Bladder microvascular endothelial cell (primary cell): ENCODE measurements around the gene ROGDI. TPM values are rescaled to one million over a fixed set of nuclear protein-coding genes. Genes with fewer than 3 reads are reported as not detected.

Experiments
- total RNA-seq: library from RNA; depleted of rRNA; stranded (reverse); fragments of >200 nt; gene quantifications from 2 replicates; pipeline ENCODE4 v1.2.3, GENCODE V29; 2014

The ROGDI gene
- 9.7 and 20.9 TPM in 2 replicates for total RNA-seq

DNA sequence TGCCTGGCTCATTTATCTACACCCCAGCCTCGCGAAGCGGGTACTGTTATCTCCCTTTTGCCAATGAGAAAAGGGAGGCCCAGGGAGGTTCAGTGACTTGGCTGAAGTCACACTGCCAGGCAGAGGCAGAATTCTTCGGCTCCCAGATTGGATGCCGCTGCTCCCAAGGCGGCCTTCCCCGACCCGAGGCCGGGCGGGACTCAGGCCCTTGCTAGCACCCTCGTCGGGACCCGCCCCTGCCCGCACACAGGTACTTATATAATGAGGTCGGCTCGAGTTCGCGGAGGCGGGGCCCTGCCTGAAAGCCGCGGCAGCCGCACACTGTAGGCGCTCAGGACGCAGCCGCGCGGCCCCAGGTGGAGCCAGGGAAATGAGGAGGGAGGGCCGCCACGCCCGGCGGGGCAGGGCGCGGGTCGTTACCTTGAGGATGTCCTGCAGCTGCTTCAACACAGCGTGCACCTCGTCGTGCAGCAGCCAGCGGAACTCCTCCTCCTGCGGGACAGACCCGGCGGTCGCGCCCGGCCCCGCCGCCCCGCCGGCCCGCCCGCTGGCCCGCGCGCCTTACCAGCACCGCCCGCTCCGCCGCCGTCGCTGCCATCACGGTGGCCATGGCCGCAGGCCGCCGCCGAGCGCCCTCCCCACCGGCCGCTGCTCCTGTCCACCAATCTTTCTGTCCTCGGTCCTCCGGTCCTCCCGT lies at the start of gene ROGDI:
Gene ROGDI, minus strand, starts transcription at position 672 of the 697 bp plus-strand sequence. Its CDS starts 62 bp downstream, at position 610.

GRCh38 chr16:4846901-4847773 lies 44.7 kb upstream of the ROGDI start, which contains the start of the genes GLYR1 and UBN1:
TSS of gene GLYR1 (minus strand) at chr16:4847288. CDS start at chr16:4847265, 23 bp downstream.
TSS of gene UBN1 (plus strand) at chr16:4847481. CDS start at chr16:4852918, 5,437 bp downstream.

GRCh38 chr16:4795181-4795827 lies 7.1 kb downstream of the ROGDI start, which contains the start of gene SMIM22:
TSS of gene SMIM22 (plus strand) at chr16:4795369. CDS start at chr16:4795735, 366 bp downstream.

GRCh38 chr16:4787627-4788482 lies 14.6 kb downstream of the ROGDI start, which contains the start of gene SEPTIN12:
TSS of gene SEPTIN12 (minus strand) at chr16:4788345. CDS start at chr16:4787645, 700 bp downstream.

DNA sequence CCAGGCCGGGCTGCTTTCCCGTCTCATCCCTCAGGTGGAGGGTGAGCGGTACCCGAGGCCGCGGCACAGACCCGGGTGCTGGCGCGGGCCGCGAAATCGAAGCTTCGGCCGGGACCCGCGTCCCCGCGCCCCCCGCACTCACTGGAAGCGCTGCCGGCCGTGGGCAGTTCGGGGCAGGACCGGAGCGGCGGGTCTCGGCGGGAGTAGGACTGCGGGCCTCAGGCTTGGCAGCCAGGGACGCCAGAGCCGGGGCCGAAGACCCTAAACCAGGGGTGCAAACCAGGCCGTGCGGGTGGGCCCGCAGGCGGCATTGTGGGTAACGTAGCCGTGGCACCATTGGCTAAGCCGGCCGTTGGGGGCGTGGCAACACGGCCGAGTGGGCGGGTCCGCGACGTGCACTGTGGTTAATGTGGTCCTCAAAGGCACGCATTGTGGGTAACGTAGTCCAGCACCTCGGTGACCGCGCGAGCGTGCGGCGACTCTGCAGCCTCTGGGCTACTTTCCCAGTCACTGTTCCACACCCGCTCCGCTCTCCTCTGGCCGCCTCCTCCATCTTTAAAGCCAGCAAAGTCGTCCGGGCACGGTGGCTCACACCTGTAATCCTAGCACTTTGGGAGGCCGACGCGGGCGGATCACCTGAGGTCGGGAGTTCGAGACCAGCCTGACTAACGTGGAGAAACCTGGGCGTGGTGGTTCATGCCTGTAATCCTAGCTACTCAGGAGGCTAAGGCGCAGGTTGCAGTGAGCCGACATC lies 35.4 kb downstream of the ROGDI start, which contains the start of gene ZNF500:
Gene ZNF500, minus strand, starts transcription at position 288 of the 754 bp plus-strand sequence. CDS start 1,184 bp downstream, outside the sequence.

Other genes with a start within 250 kb of the ROGDI start
- gene C16orf96, start 246.3 kb downstream of the ROGDI start, total RNA-seq = under 0.01 TPM in 1 of 2 replicates, not detected in the other
- gene UBALD1, start 187.7 kb downstream of the ROGDI start, total RNA-seq = 1.8 and 7.4 TPM in 2 replicates
- 13.4 and 40.2 TPM in 2 replicates for gene MGRN1, start 177.8 kb downstream of the ROGDI start, total RNA-seq
- gene NUDT16L1, start 109.1 kb downstream of the ROGDI start, total RNA-seq = 24.1 and 34.1 TPM in 2 replicates
- gene ANKS3, start 68.4 kb downstream of the ROGDI start, total RNA-seq = 10.8 and 27.1 TPM in 2 replicates
- gene DNAAF8, start 68.1 kb downstream of the ROGDI start, total RNA-seq = 0.25 and 0.32 TPM in 2 replicates
- gene ZNF500, start 35.5 kb downstream of the ROGDI start, total RNA-seq = 5.0 and 6.5 TPM in 2 replicates
- 0.06 TPM in 1 of 2 replicates, not detected in the other for gene SEPTIN12, start 14.3 kb downstream of the ROGDI start, total RNA-seq
- gene SMIM22, start 7.3 kb downstream of the ROGDI start, total RNA-seq = not detected in 2 replicates
- 41.9 and 98.2 TPM in 2 replicates for gene GLYR1, start 44.7 kb upstream of the ROGDI start, total RNA-seq
- 18.6 and 37.6 TPM in 2 replicates for gene UBN1, start 44.8 kb upstream of the ROGDI start, total RNA-seq
- 0.81 and 8.4 TPM in 2 replicates for gene PPL, start 134.5 kb upstream of the ROGDI start, total RNA-seq
- gene SEC14L5, start 155.7 kb upstream of the ROGDI start, total RNA-seq = under 0.01 and 0.06 TPM in 2 replicates
- gene NAGPA, start 231.3 kb upstream of the ROGDI start, total RNA-seq = 16.7 and 21.4 TPM in 2 replicates